HEK293 (cell line): Measurements from ENCODE around the gene ACSL5.
A peak's percentile ranks its signal among the peaks of the same experiment; 100 is the strongest.

Experiments used
- CTCF ChIA-PET: fragments of 350-600 bp; formaldehyde crosslinking; extraction: SDS; loops from one replicate; lab custom pipeline; 2021; ENCODE audit warnings: antibody characterized with exemption; lab: Yijun Ruan, JAX
- POLR2A ChIA-PET: fragments of 300-600 bp; formaldehyde crosslinking; extraction: SDS; loops from one replicate; lab custom pipeline; 2020; ENCODE audit warnings: antibody characterized with exemption, inconsistent platforms; lab: Yijun Ruan, JAX
- H3K27ac ChIP-seq: fragments of 200-500 bp; sonication (Bioruptor generic); 2 replicates; pipeline ENCODE4 v1.5.1; 2014; ENCODE audit warnings: low read depth, low read length, control low read depth, inconsistent platforms; ENCODE audit errors: extremely low read depth
- H3K36me3 ChIP-seq, 2 experiments: fragments of 200-500 bp in 1 of 2; sonication (Bioruptor generic) in 1 of 2; 1 replicate in 1 of 2; 2 replicates in 1 of 2; pipeline ENCODE4 v1.5.1; 2014 to 2017; ENCODE audit warnings: inconsistent platforms in 2 of 2, low read length in 2 of 2; ENCODE audit not compliant: control insufficient read depth in 2 of 2, insufficient read depth in 1 of 2
- H3K4me1 ChIP-seq: fragments of 200-500 bp; sonication (Bioruptor generic); 2 replicates; pipeline ENCODE4 v1.5.1; 2014; ENCODE audit warnings: mild to moderate bottlenecking, low read length, inconsistent platforms; ENCODE audit not compliant: control insufficient read depth, insufficient read depth
- H3K4me3 ChIP-seq: 2 replicates; pipeline ENCODE4 v1.5.1; 2011; ENCODE audit warnings: low read depth, mild to moderate bottlenecking, control low read depth, low read length, moderate library complexity
- H3K9me3 ChIP-seq: fragments of 200-500 bp; sonication (Bioruptor generic); 2 replicates; pipeline ENCODE4 v1.5.1; 2014; ENCODE audit warnings: low read depth, low read length, inconsistent platforms; ENCODE audit not compliant: control insufficient read depth, insufficient read depth
- GLIS2 ChIP-seq: fragments of 450-650 bp; formaldehyde crosslinking; IDR thresholded peaks from 2 replicates; pipeline ENCODE4 v1.5.1; 2016; ENCODE audit warnings: missing biosample characterization, missing genetic modification characterization
- KLF8 ChIP-seq: fragments of 450-650 bp; formaldehyde crosslinking; IDR thresholded peaks from 2 replicates; pipeline ENCODE4 v1.5.1; 2016; ENCODE audit warnings: missing biosample characterization, missing genetic modification characterization
- MYNN ChIP-seq: fragments of 450-650 bp; formaldehyde crosslinking; IDR thresholded peaks from 2 replicates; pipeline ENCODE4 v1.5.1; 2016; ENCODE audit warnings: missing biosample characterization, missing genetic modification characterization, borderline replicate concordance
- PRDM1 ChIP-seq: fragments of 450-650 bp; formaldehyde crosslinking; IDR thresholded peaks from 2 replicates; pipeline ENCODE4; 2016; ENCODE audit warnings: missing biosample characterization, missing genetic modification characterization
- SALL2 ChIP-seq: fragments of 450-650 bp; formaldehyde crosslinking; IDR thresholded peaks from 2 replicates; pipeline ENCODE4 v1.5.0; 2017; ENCODE audit warnings: missing biosample characterization, mild to moderate bottlenecking, missing genetic modification characterization, borderline replicate concordance
- SETDB1 ChIP-seq: IDR thresholded peaks from one replicate; pipeline ENCODE4 v1.6.1; 2017; ENCODE audit warnings: mild to moderate bottlenecking, low read length, moderate library complexity, mixed read lengths; ENCODE audit not compliant: insufficient read length
- SP3 ChIP-seq: fragments of 450-650 bp; formaldehyde crosslinking; IDR thresholded peaks from 2 replicates; pipeline ENCODE4 v1.5.1; 2016; ENCODE audit warnings: missing biosample characterization, missing genetic modification characterization
- ZNF10 ChIP-seq: fragments of 450-650 bp; formaldehyde crosslinking; IDR thresholded peaks from 2 replicates; pipeline ENCODE4 v1.5.1; 2017; ENCODE audit warnings: missing biosample characterization, missing genetic modification characterization
- ZNF114 ChIP-seq: fragments of 450-650 bp; formaldehyde crosslinking; IDR thresholded peaks from 2 replicates; pipeline ENCODE4 v1.5.0; 2017; ENCODE audit warnings: missing biosample characterization, missing genetic modification characterization
- ZNF140 ChIP-seq: fragments of 450-650 bp; formaldehyde crosslinking; IDR thresholded peaks from 2 replicates; pipeline ENCODE4 v1.5.1; 2016; ENCODE audit warnings: missing biosample characterization, missing genetic modification characterization
- ZNF155 ChIP-seq: fragments of 450-650 bp; formaldehyde crosslinking; IDR thresholded peaks from 2 replicates; pipeline ENCODE4 v1.5.1; 2016; ENCODE audit warnings: missing biosample characterization, missing genetic modification characterization
- ZNF214 ChIP-seq: fragments of 450-650 bp; formaldehyde crosslinking; IDR thresholded peaks from 2 replicates; pipeline ENCODE4 v1.5.1; 2017; ENCODE audit warnings: missing biosample characterization, mild to moderate bottlenecking, missing genetic modification characterization, borderline replicate concordance
- ZNF221 ChIP-seq: fragments of 450-650 bp; formaldehyde crosslinking; IDR thresholded peaks from 2 replicates; pipeline ENCODE4 v1.5.1; 2017; ENCODE audit warnings: missing biosample characterization, missing genetic modification characterization, borderline replicate concordance
- ZNF302 ChIP-seq: fragments of 450-650 bp; formaldehyde crosslinking; IDR thresholded peaks from 2 replicates; pipeline ENCODE4 v1.5.1; 2016; ENCODE audit warnings: missing biosample characterization, missing genetic modification characterization, low read depth
- ZNF335 ChIP-seq: fragments of 450-650 bp; formaldehyde crosslinking; conservative IDR thresholded peaks from 2 replicates; pipeline ENCODE4 v1.5.1; 2016; ENCODE audit warnings: missing biosample characterization, missing genetic modification characterization
- ZNF350 ChIP-seq: fragments of 450-650 bp; formaldehyde crosslinking; IDR thresholded peaks from 2 replicates; pipeline ENCODE4 v1.5.0; 2017; ENCODE audit warnings: missing biosample characterization, mild to moderate bottlenecking, missing genetic modification characterization
- ZNF404 ChIP-seq: fragments of 450-650 bp; formaldehyde crosslinking; IDR thresholded peaks from 2 replicates; pipeline ENCODE4 v1.5.1; 2017; ENCODE audit warnings: missing biosample characterization, missing genetic modification characterization
- ZNF513 ChIP-seq: fragments of 450-650 bp; IDR thresholded peaks from 2 replicates; pipeline ENCODE4 v1.5.1; 2018; ENCODE audit warnings: missing biosample characterization, missing genetic modification characterization
- ZNF518A ChIP-seq: fragments of 450-650 bp; formaldehyde crosslinking; conservative IDR thresholded peaks from 2 replicates; pipeline ENCODE4 v1.5.1; 2016; ENCODE audit warnings: low read depth, missing biosample characterization, missing genetic modification characterization
- ZNF549 ChIP-seq: fragments of 450-650 bp; IDR thresholded peaks from 2 replicates; pipeline ENCODE4 v1.5.1; 2018; ENCODE audit warnings: missing biosample characterization, missing genetic modification characterization, mild to moderate bottlenecking, inconsistent platforms, moderate library complexity
- ZNF626 ChIP-seq: fragments of 450-650 bp; sonication (Bioruptor Pico); formaldehyde crosslinking; IDR thresholded peaks from 2 replicates; pipeline ENCODE4 v1.5.1; 2018; ENCODE audit warnings: missing biosample characterization, missing genetic modification characterization, inconsistent platforms
- ZNF664 ChIP-seq: fragments of 450-650 bp; formaldehyde crosslinking; IDR thresholded peaks from 2 replicates; pipeline ENCODE4 v1.5.1; 2016; ENCODE audit warnings: missing biosample characterization, missing genetic modification characterization
- ZNF747 ChIP-seq: fragments of 450-650 bp; formaldehyde crosslinking; IDR thresholded peaks from 2 replicates; pipeline ENCODE4 v1.5.1; 2016; ENCODE audit warnings: missing biosample characterization, missing genetic modification characterization
- ZNF837 ChIP-seq: fragments of 450-650 bp; formaldehyde crosslinking; IDR thresholded peaks from 2 replicates; pipeline ENCODE4 v1.5.1; 2016; ENCODE audit warnings: missing biosample characterization, missing genetic modification characterization
- TF ChIP-seq, protein P1 (sequence below): fragments of 450-650 bp; formaldehyde crosslinking; IDR thresholded peaks from 2 replicates; pipeline ENCODE4 v1.5.1; 2016; ENCODE audit warnings: missing biosample characterization, missing genetic modification characterization
- TF ChIP-seq, protein P2 (sequence below): fragments of 450-650 bp; formaldehyde crosslinking; IDR thresholded peaks from 2 replicates; pipeline ENCODE4 v1.5.1; 2016; ENCODE audit warnings: missing biosample characterization, missing genetic modification characterization

ACSL5 gene

DNA sequence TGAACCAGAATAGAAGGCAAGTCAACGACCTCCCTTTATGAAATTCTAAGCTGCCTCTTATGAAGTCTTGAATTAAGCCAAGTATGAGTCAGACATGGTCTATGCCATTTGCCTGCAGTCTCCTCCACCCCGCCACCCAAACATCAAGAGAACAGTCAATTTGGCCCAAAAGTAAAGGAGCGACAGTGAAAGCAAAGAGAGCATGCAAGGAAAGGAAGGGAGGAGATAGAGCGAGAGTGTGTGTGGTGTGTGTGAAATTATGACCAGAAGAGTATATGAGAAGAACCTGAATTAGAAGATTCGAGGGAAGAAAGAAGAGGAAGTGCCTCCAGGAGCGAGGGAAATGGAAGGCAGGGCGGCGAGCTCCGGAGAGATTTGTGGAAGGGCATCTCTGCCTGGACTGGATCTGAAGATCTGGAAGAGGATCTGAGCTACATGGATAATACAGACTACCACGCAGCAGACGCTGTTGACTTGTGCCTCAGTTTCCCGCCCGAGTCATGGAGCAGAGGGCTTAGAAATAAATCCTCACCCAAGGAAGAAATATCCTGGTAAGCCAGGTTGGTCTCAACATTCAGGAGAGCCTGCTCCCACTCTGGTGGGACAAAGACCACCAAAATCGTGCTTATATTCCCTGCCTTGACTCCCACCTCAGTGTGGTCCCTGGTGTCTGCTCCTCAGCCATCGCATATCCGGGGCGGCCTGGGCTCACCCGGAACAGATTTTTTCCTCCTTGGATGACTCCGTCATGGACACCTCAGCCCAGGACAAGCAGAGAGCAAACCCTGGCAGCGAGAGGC lies 72.3 kb downstream of the ACSL5 start (continued):
- peak; percentile 92 for TF ChIP-seq PRDM1 (tag by site-specific recombination)
- no peak for TF ChIP-seq SALL2 (tag by site-specific recombination)
- TF ChIP-seq, protein P1, sequence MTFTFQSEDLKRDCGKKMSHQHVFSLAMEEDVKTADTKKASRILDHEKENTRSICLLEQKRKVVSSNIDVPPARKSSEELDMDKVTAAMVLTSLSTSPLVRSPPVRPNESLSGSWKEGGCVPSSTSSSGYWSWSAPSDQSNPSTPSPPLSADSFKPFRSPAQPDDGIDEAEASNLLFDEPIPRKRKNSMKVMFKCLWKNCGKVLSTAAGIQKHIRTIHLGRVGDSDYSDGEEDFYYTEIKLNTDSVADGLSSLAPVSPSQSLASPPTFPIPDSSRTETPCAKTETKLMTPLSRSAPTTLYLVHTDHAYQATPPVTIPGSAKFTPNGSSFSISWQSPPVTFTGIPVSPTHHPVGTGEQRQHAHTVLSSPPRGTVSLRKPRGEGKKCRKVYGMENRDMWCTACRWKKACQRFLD (tag by site-specific recombination): no peak
- TF ChIP-seq, protein P2, sequence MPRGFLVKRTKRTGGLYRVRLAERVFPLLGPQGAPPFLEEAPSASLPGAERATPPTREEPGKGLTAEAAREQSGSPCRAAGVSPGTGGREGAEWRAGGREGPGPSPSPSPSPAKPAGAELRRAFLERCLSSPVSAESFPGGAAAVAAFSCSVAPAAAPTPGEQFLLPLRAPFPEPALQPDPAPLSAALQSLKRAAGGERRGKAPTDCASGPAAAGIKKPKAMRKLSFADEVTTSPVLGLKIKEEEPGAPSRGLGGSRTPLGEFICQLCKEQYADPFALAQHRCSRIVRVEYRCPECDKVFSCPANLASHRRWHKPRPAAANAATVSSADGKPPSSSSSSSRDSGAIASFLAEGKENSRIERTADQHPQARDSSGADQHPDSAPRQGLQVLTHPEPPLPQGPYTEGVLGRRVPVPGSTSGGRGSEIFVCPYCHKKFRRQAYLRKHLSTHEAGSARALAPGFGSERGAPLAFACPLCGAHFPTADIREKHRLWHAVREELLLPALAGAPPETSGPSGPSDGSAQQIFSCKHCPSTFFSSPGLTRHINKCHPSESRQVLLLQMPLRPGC (tag by site-specific recombination): no peak
- no peak for TF ChIP-seq ZNF221 (tag by site-specific recombination)
- TF ChIP-seq ZNF335 (tag by site-specific recombination): peak; percentile 89
- no peak for TF ChIP-seq ZNF837 (tag by site-specific recombination)
- TF ChIP-seq ZNF214 (tag by site-specific recombination): no peak
- TF ChIP-seq ZNF350: no peak
- TF ChIP-seq ZNF140 (tag by site-specific recombination): no peak
- peak; percentile 20; the same call in 1 of the 2 replicates for TF ChIP-seq SP3 (tag by site-specific recombination)
- TF ChIP-seq ZNF10 (tag by site-specific recombination): no peak
- TF ChIP-seq ZNF155 (tag by site-specific recombination): no peak

DNA sequence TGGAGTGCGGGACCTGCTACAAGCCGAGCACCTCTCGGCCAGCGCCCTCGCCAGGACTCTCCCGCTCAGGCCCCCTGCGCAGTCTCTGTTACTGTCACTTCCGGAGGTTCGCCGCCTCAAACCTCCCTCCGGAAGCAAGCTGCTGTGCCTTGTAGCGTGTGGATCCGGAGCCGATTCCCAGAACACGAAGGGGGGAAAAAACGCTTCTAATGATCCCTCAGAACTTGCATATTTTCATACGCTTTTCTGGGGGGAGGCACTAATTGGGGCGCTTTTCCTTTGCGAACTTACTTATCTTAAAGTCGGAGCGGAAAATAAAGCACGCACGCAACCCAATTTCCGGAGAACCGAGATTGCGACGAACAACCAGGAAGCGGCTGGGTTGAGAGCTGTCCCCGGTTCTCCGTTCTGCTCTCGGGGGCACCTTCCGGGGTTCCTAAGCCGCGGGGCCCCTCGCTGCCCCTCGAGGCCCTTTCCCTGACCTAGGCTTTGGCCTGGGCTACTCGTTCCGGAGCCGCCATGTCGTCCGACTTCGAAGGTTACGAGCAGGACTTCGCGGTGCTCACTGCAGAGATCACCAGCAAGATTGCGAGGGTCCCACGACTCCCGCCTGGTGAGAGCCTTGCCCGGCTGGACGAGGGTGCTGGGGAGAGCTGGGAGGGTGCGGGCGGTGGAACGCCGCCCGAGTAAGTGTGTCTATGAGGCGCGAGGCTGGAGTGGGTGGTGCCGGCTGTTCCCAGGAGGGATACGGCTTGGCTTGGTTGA lies 73.1 kb downstream of the ACSL5 start, which contains the start of the genes VTI1A and ZDHHC6:
Gene VTI1A (plus strand): TSS at position 361 of the 765 bp plus-strand sequence. CDS start 159 bp downstream, at position 520.
Gene ZDHHC6 (minus strand): TSS at position 60 of the 765 bp plus-strand sequence. CDS start 1,478 bp downstream, outside the sequence.
- Histone ChIP-seq H3K27ac (peak within 1 kb of the TSS; percentile 89), H3K4me1 (peaks cover 5% of the 10 kb centered on the region), H3K36me3 (peaks cover 16 to 29% of the 10 kb centered on the region in 2 experiments), H3K4me3 (peak within 1 kb of the TSS; percentile 99), H3K9me3 (no peaks in the 10 kb centered on the region)
- ChIA-PET POLR2A (interaction anchor here (0.5 to 1.2 kb wide), 7 partner anchors 10 to 514 kb away, joined by 3 to 6 read pairs (median 3); no protein-coding TSS in a partner anchor), CTCF (interaction anchor here (0.7 kb wide), 1 partner anchor 29 kb away, joined by 3 read pairs; no protein-coding TSS in a partner anchor)
- peak; percentile 77 for TF ChIP-seq KLF8 (tag by site-specific recombination)
- peak; percentile 88 for TF ChIP-seq GLIS2 (tag by site-specific recombination)
- TF ChIP-seq ZNF549 (tag by site-specific recombination): no peak
- TF ChIP-seq MYNN: 0 out of 2 replicates have a peak, but pooled peaks have one; percentile 29
- no peak for TF ChIP-seq ZNF513
- TF ChIP-seq ZNF302 (tag by site-specific recombination): no peak
- peak; percentile 86 for TF ChIP-seq ZNF518A (tag by site-specific recombination)
- TF ChIP-seq ZNF114 (tag by site-specific recombination): no peak
- 0 out of 2 replicates have a peak, but pooled peaks have one; percentile 64 for TF ChIP-seq ZNF626 (tag by site-specific recombination)
- peak; percentile 68; the same call in 1 of the 2 replicates for TF ChIP-seq ZNF664
- TF ChIP-seq SETDB1: no peak
- TF ChIP-seq ZNF747 (tag by site-specific recombination): no peak
- no peak for TF ChIP-seq ZNF404 (tag by site-specific recombination)
